Raji (cell line): ENCODE data around the gene CA11.

Experiments used
- POLR2A ChIP-seq: IDR thresholded peaks from 2 replicates; pipeline ENCODE4 v1.6.1; 2011; ENCODE audit warnings: low read depth, low read length, control low read depth; ENCODE audit not compliant: insufficient read depth

Gene CA11

DNA sequence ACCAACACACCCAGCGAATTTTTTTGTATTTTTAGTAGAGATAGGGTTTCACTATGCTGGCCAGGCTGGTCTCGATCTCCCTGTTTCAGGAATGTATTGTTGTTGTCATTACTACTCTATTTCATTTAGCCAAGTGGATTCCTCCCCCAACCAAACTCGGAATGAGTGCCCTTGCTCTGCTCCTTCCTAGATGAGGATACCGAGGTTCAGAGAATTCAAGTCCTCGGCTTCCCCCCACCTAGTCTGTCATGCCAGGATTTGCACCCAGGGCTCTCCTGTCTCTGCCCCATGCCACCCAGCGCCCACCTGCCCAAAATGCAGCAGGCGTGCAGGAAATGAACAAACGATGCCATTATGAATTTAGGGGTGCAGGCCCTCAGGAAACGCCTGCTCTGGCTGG is 43.0 kb downstream of the CA11 start:
- TF ChIP-seq POLR2A, result no peak

DNA sequence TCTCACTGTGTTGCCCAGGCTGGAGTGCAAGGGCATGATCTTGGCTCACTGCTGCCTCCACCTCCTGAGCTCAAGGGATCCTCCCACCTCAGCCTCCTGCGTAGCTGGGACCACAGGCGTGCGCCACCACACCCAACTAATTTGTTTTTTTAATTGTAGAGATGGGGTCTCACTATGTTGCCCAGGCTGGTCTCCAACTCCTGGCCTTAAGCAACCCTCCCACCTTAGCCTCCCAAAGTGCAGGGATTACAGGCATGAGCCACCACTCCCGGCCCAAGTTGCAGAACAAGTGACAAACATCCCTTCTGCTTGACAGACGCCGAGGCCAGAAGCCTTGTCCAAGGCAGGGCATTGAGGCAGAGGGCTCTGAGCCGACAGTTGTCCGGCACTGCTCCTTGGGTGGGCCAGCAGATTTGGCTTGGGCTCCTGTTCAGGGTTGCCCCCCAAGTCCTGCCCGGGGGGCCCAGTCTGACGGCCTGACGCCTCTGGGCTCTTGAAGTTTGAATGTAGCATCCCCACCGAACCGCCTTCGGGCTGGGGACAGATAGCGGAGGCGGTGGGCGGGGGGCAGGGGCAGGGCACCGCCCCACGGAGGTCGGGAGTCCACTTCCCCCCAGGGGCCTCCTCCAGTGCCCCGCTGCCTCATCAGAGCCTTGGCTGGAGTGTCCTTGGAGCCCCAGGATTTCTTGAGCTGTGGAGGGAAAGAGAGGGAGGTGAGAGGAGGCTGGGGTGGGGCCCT is 45.1 kb downstream of the CA11 start:
- TF ChIP-seq POLR2A, result no peak

DNA sequence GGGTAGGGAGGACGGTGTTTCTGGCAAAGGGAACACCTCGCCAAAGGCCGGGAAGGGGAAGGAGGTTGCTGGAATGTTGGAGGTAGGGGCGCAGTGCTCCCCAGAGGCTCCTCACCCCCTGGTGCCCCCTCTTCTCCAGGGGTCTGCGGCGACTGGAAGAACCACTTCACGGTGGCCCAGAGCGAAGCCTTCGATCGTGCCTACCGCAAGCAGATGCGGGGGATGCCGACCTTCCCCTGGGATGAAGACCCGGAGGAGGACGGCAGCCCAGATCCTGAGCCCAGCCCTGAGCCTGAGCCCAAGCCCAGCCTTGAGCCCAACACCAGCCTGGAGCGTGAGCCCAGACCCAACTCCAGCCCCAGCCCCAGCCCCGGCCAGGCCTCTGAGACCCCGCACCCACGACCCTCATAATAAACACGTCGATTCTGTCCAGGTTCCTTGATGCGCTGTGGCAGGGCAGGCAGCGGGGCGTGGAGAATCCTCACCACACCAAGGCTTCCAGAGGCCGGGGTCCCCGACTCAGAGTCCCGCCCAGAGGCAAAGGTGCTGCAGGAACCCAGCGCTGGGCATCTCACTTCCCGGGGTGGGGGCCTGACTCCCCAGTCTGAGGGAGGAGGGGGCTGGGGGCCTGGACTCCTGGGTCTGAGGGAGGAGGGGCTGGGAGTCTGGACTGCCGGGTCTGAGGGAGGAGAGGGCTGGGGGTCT is 46.8 kb downstream of the CA11 start:
- no peak for TF ChIP-seq POLR2A

- TF ChIP-seq POLR2A, result no peak
Measured at GRCh38 chr19:48596679-48597465, 49.1 kb downstream of the CA11 start.

GRCh38 chr19:48596237-48596636 is 49.8 kb downstream of the CA11 start:
- TF ChIP-seq POLR2A, result no peak

DNA sequence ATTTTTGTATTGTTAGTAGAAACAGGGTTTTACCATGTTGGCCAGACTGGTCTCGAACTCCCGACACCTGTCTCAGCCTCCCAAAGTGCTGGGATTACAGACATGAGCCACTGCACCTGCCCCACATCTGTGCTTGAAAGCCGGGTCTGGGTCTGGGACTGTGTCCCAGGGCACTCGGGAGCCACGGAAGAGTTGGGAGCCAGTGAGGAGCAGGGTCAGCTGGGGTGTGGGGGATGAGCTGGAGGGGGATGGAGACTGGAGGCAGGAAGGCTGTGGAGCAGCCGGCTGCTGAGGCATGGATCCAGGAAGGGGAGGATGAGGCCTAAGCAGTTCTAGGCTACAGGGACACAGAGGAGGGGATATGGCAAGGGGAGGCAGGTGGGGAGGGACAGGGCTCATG is 50.2 kb downstream of the CA11 start:
- no peak for TF ChIP-seq POLR2A

- no peak for TF ChIP-seq POLR2A
Measured at GRCh38 chr19:48595171-48595570, 50.8 kb downstream of the CA11 start.

DNA sequence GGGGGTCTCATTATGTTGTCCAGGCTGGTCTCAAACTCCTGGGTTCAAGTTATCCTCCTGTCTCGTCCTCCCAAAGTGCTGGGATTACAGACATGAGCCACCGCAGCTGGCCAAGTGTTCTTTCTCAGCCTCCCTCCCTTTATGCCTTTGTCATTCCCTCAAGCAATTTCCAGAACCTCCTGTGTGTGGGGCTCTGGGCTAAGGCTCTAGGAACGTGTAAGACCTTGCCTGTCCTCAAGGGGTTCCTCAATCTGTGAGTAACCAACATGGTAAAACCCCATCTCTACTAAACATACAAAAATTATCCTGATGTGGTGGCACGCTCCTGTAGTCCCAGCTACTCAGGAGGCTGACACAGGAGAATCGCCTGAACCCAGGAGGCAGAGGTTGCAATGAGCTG is 55.0 kb downstream of the CA11 start:
- TF ChIP-seq POLR2A, result no peak

- TF ChIP-seq POLR2A, result 0 out of 2 replicates have a peak, but pooled peaks have one; percentile 29
Measured at GRCh38 chr19:48588670-48589401, 57.2 kb downstream of the CA11 start.
